HG02840 (cell line): Measurements from ENCODE around the gene SOWAHB.

Source experiments
- ATAC-seq: cut with Tn5 transposase; IDR thresholded peaks from one replicate; pipeline ENCODE4 v1.9.1; 2021; ENCODE audit warnings: mild to moderate bottlenecking, moderate library complexity, moderate number of reproducible peaks; ENCODE audit not compliant: unreplicated experiment, low FRiP score

SOWAHB gene

DNA sequence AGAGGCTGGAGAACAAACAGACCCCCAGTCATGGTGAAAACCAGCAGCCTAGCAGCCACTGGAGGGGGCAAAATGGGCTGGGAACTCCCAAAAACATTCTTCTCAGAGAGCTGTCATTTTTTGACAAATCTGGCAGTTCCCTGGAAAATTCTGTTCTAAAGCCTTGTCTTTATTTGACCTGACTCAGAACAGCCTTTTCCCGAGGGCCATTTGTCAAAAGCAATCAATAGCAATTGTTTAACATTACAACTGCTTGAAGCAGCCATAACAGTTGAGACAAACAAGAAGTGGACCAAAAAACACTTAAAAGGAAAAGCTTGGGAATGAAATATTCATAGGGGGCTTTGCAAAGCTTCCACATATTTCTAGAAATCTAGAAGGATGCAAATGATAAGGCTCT lies 39.6 kb downstream of the SOWAHB start:
- no peak for ATAC-seq

DNA sequence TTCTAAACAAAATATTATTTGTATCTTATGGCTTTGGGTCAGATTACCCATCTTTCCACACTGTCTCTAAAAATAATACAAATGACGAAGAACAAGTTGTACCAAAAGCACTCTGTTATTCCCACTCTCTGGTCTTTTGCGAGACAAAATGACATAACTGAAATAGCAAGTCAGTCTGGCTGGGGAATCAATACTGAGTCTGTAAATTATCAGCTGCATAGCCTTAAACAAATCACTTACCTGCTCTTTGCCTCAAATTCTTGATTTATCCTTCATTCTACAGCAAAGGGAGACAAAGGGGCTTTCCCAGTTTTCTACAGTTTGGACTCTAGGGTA lies 40.9 kb downstream of the SOWAHB start:
- no peak for ATAC-seq

DNA sequence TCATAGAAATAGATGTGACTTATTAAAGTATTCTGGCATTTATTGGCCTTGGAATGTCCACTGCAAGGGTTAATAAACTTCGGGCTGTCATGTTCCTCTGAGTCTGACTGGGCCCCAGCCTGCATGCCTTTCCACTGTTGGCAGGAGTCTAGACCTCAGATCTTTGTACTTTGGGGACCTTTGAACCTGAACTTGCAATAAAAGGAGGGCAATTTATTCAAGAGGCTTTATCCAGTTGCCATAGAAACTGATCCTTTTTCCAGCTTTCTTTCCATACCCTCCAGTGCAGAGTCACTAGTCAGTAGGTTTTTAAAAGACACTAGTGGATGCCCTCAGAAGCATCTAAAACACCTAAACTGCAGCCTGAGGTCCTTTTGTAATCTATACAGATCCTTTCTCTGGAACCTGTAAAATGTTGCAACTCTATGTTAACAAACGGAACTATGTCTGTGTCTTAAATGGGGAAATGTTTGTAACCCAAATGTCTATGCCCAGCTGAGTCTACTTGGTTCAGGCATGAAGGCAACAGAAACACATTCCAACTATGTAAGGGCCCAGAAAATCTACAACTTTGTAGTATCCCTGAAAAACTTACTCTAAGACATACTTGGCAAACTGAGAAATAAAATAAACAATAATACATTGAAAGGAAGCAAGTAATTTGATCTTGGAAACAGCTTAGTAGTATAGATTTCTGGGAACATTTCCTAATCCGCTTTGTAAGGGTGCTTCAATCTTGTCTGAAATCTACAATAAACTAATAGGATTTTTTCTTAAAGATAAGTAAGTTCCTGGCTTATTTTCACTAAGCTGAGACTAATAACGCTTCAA lies 41.5 kb downstream of the SOWAHB start:
- no peak for ATAC-seq

DNA sequence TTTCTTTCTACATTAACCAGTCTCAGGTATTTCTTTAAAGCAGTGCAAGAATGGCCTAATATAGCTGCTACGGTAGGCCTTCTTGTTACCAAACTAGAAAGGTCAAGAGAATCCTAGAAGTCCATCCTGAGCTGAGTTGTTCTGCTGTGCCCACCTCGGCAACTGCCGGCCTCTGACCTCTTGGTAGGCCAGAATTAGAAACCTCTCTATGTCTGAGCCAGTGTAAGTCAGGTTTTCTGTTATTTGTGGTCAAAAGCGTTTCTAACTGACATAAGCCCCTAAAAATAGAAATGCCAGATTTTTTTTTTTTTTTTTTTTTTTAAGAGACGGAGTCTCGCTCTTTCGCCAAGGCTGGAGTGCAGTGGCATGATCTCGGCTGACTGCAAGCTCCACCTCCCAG lies 43.1 kb downstream of the SOWAHB start:
- ATAC-seq, result no peak

DNA sequence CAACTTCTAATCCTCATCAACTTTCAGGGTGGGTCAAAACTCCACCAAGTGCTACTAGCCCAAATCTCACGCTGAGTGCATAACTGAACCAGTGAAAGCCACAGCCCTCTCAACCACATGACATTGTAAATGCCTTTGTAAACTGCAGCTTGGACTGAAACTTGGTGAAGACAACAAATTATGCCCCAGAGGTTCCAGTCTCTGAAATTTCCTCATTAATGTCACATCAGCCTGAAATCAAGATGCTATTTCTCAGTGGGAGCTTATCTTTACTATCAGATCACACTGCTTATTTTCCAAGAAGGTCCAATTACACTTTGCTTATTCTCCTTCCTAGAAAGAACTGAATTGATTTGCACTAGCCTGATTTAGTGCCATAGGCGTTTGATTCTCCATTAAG lies 46.6 kb downstream of the SOWAHB start:
- no peak for ATAC-seq

DNA sequence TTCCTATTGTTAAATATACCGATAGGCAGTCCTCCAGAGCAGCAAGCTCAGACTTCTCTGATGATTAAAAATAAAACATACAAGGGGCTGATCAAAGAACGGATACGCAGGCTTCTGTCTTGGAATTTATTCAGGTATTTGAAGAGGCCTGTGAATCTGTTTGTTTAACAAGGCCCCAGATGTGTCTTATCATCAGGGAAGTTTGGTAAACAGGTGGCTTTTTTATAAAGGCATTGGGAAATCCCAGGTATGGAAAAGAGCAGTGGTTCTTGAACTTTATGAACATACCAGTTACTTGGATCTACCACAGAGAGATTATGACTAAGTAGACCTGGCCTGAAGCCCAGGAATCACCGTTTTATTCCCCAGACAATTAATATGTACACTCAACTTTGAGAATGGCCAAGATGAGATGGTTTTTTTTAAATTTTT lies 47.9 kb downstream of the SOWAHB start:
- ATAC-seq, result no peak
